Endodermal cell (in vitro differentiated cells): ENCODE data around the gene KIFAP3. TPM values are rescaled to one million over a fixed set of nuclear protein-coding genes. Genes with fewer than 3 reads are reported as not detected.

ENCODE experiments used
- DNase-seq: peaks from one replicate; pipeline ENCODE4 v3.0.0-alpha.2; 2017
- H3K27ac ChIP-seq: 2 replicates; pipeline ENCODE4 v1.5.1; 2013; ENCODE audit warnings: mild to moderate bottlenecking, low read depth, low read length, moderate library complexity
- H3K27me3 ChIP-seq: 2 replicates; pipeline ENCODE4 v1.6.1; 2013; ENCODE audit warnings: mild to moderate bottlenecking, low read length, moderate library complexity; ENCODE audit not compliant: insufficient read depth, control insufficient read depth, poor library complexity, severe bottlenecking
- H3K36me3 ChIP-seq: 2 replicates; pipeline ENCODE4 v1.7.0; 2013; ENCODE audit warnings: mild to moderate bottlenecking, low read length, moderate library complexity; ENCODE audit not compliant: control insufficient read depth, insufficient read depth
- H3K4me1 ChIP-seq: one replicate; pipeline ENCODE4 v1.7.0; 2013; ENCODE audit warnings: low read length; ENCODE audit not compliant: control insufficient read depth, insufficient read depth
- H3K4me3 ChIP-seq: 2 replicates; pipeline ENCODE4 v1.5.1; 2013; ENCODE audit warnings: mild to moderate bottlenecking, low read length, moderate library complexity
- H3K9ac ChIP-seq: 2 replicates; pipeline ENCODE4 v1.6.1; 2013; ENCODE audit warnings: mild to moderate bottlenecking, low read length, moderate library complexity; ENCODE audit not compliant: poor library complexity, severe bottlenecking; ENCODE audit errors: extremely low read depth
- H3K9me3 ChIP-seq: 2 replicates; pipeline ENCODE4 v1.6.1; 2013; ENCODE audit warnings: mild to moderate bottlenecking, low read length, moderate library complexity; ENCODE audit not compliant: control insufficient read depth
- H3K27ac Mint-ChIP-seq: 2 replicates; pipeline ENCODE4 v1.8.0; 2020; ENCODE audit warnings: mixed read lengths
- H3K27me3 Mint-ChIP-seq: 2 replicates; pipeline ENCODE4 v1.8.0; 2021; ENCODE audit warnings: mild to moderate bottlenecking, mixed read lengths; ENCODE audit not compliant: insufficient read depth
- H3K36me3 Mint-ChIP-seq: 2 replicates; pipeline ENCODE4 v1.8.0; 2020; ENCODE audit warnings: low read depth, mixed read lengths
- H3K4me1 Mint-ChIP-seq: 2 replicates; pipeline ENCODE4 v1.8.0; 2020; ENCODE audit warnings: mixed read lengths
- H3K4me3 Mint-ChIP-seq: 2 replicates; pipeline ENCODE4 v1.8.0; 2020; ENCODE audit warnings: mild to moderate bottlenecking, moderate library complexity, mixed read lengths
- H3K9me3 Mint-ChIP-seq: 2 replicates; pipeline ENCODE4 v1.8.0; 2020; ENCODE audit warnings: mild to moderate bottlenecking, mixed read lengths
- WGBS, 2 experiments: methylation state at CpG; one replicate each; pipeline versions ENCODE4 v1.1.5 to v1.1.7; 2013; ENCODE audit warnings: missing lambda C conversion rate in 2 of 2, mixed read lengths in 1 of 2; ENCODE audit not compliant: insufficient coverage in 1 of 2, insufficient read length in 1 of 2; 5-methylcytosine and 5-hydroxymethylcytosine counted together
- total RNA-seq, 2 donors: library from RNA; stranded (reverse); fragmentation: NEBNext Ultra II Directional in 1 of 2; extraction: Animal tissue kit (Norgen Biotek cat#: 25700) in 1 of 2; gene quantifications; 2 replicates in 1 of 2; 3 replicates in 1 of 2; pipeline ENCODE4 v1.2.1, GENCODE V29; 2021
- TF ChIP-seq, protein P1 (sequence below): fragments of 200-600 bp; sonication (generic); conservative IDR thresholded peaks from 2 replicates; pipeline ENCODE4 v1.5.0; 2021; ENCODE audit warnings: antibody characterized with exemption, mild to moderate bottlenecking

The KIFAP3 gene
- total RNA-seq, 2 donors from 2014 or later: 8.9 to 14.5 TPM

DNA sequence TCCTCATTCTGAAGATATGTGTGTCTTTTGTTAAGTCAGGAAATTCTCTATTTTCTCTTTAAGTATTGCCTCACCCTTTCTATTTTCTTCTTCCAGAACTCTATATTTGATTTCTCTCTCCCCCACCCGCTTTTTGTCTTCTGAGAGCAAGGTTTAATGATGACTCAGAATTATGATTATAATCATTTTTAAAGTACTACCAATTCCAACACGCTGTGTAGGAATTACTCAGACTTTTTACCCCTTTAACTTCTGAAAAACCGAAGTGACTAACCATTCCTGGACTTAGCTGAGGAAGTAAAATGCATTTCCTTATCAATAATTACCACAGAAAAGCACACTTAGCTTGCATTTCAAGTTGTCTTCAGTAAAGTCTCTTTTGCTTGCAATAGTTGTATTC lies 160.0 kb downstream of the KIFAP3 start:
- peaks cover 7% of the 10 kb centered on the region for H3K4me1 Mint-ChIP-seq
- Histone ChIP-seq H3K36me3 (no peaks in the 10 kb centered on the region), H3K27ac (no peak overlapping the region), H3K4me3 (no peak overlapping the region), H3K9ac (no peak overlapping the region), H3K9me3 (no peaks in the 10 kb centered on the region), H3K4me1 (no peaks in the 10 kb centered on the region), H3K27me3 (no peaks in the 10 kb centered on the region)
- H3K27ac Mint-ChIP-seq: no peak overlapping the region
- no peak overlapping the region for H3K4me3 Mint-ChIP-seq
- WGBS, 2 experiments: 83 to 93% methylated on average over 1 to 3 of the region's 3 CpGs
- H3K9me3 Mint-ChIP-seq: no peaks in the 10 kb centered on the region
- no peaks in the 10 kb centered on the region for H3K27me3 Mint-ChIP-seq
- no peaks in the 10 kb centered on the region for H3K36me3 Mint-ChIP-seq
- TF ChIP-seq, protein P1, sequence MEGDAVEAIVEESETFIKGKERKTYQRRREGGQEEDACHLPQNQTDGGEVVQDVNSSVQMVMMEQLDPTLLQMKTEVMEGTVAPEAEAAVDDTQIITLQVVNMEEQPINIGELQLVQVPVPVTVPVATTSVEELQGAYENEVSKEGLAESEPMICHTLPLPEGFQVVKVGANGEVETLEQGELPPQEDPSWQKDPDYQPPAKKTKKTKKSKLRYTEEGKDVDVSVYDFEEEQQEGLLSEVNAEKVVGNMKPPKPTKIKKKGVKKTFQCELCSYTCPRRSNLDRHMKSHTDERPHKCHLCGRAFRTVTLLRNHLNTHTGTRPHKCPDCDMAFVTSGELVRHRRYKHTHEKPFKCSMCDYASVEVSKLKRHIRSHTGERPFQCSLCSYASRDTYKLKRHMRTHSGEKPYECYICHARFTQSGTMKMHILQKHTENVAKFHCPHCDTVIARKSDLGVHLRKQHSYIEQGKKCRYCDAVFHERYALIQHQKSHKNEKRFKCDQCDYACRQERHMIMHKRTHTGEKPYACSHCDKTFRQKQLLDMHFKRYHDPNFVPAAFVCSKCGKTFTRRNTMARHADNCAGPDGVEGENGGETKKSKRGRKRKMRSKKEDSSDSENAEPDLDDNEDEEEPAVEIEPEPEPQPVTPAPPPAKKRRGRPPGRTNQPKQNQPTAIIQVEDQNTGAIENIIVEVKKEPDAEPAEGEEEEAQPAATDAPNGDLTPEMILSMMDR: no peak
- no peak for DNase-seq

DNA sequence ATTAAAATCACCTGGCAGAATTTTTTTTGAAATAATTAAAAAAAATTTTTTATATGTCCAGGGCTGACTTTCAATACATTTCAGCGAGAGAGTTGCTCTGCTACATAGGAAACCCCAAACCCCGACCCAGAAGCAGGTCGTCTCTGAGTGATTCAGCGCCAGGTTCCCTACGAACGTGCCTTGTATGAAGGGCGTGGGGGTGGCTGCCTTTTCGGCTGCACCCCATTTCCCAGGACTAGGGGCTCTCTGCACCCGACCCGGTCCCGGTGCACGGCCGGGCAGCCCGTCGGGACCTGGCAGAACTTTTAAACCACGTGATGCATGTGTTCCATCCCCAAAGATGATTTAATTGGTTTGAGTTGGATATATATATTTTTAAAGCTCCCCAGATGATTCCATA lies 165.0 kb downstream of the KIFAP3 start:
- no peak for DNase-seq
- Mint-ChIP-seq H3K36me3 (no peaks in the 10 kb centered on the region), H3K27me3 (no peaks in the 10 kb centered on the region), H3K27ac (no peak overlapping the region), H3K4me1 (peaks cover 7% of the 10 kb centered on the region), H3K4me3 (no peak overlapping the region), H3K9me3 (no peaks in the 10 kb centered on the region)
- TF ChIP-seq, protein P1: no peak
- Histone ChIP-seq H3K27ac (no peak overlapping the region), H3K4me3 (no peak overlapping the region), H3K4me1 (no peaks in the 10 kb centered on the region), H3K27me3 (no peaks in the 10 kb centered on the region), H3K9ac (no peak overlapping the region), H3K9me3 (no peaks in the 10 kb centered on the region), H3K36me3 (no peaks in the 10 kb centered on the region)
- 96 to 97% methylated on average over 13 to 16 of the region's 16 CpGs for WGBS, 2 experiments

DNA sequence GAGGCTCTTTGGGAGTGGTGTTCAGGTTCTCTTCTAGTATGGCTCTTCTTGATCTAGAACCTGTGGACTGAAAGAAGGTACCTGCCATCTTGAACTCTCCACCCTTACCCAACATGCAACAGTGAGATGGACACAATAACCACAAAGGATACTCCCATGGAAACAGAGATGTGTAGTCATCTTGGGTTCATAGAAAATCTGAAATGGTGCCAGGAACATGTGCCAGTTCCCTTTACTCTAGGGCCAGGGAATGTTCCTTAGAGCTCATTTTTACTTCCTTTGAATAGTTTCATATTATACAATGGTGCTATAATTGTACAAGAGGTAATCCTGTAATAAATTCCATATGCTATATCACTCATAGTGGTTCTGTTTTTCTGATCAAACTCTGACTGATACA lies 167.6 kb downstream of the KIFAP3 start:
- Histone ChIP-seq H3K27ac (no peak overlapping the region), H3K9me3 (no peaks in the 10 kb centered on the region), H3K27me3 (no peaks in the 10 kb centered on the region), H3K4me3 (no peak overlapping the region), H3K4me1 (peaks cover 4% of the 10 kb centered on the region), H3K36me3 (no peaks in the 10 kb centered on the region), H3K9ac (no peak overlapping the region)
- no peak overlapping the region for H3K27ac Mint-ChIP-seq
- H3K4me1 Mint-ChIP-seq: peaks cover 19% of the 10 kb centered on the region
- TF ChIP-seq, protein P1: no peak
- H3K9me3 Mint-ChIP-seq: no peaks in the 10 kb centered on the region
- no peak for DNase-seq
- no peaks in the 10 kb centered on the region for H3K36me3 Mint-ChIP-seq
- H3K4me3 Mint-ChIP-seq: no peak overlapping the region
- H3K27me3 Mint-ChIP-seq: no peaks in the 10 kb centered on the region
